Fibroblast of lung (primary cell): ENCODE measurements around the gene DDB1. TPM values are rescaled to one million over a fixed set of nuclear protein-coding genes. Genes with fewer than 3 reads are reported as not detected.

Experiments used
- DNase-seq, 2 donors: peaks; one replicate each; pipeline versions ENCODE4 v3.0.0 to v3.0.0-alpha.2; 2010; ENCODE audit warnings: low read depth in 2 of 2
- H2AFZ ChIP-seq: 2 replicates; pipeline ENCODE4 v1.5.1; 2012; ENCODE audit warnings: low read length, control low read depth, inconsistent platforms
- H3K27ac ChIP-seq: 2 replicates; pipeline ENCODE4 v1.5.1; 2011; ENCODE audit warnings: low read length, control low read depth; ENCODE audit not compliant: insufficient read depth
- H3K27me3 ChIP-seq: 2 replicates; pipeline ENCODE4 v1.5.1; 2011; ENCODE audit warnings: mild to moderate bottlenecking, low read length; ENCODE audit not compliant: control insufficient read depth, insufficient read depth
- H3K36me3 ChIP-seq: 2 replicates; pipeline ENCODE4 v1.5.1; 2011; ENCODE audit warnings: low read length; ENCODE audit not compliant: control insufficient read depth, insufficient read depth
- H3K4me1 ChIP-seq: 2 replicates; pipeline ENCODE4 v1.5.1; 2011; ENCODE audit warnings: low read length; ENCODE audit not compliant: control insufficient read depth, insufficient read depth; ENCODE audit errors: extremely low read depth
- H3K4me2 ChIP-seq: 2 replicates; pipeline ENCODE4 v1.5.1; 2011; ENCODE audit warnings: low read length, control low read depth; ENCODE audit not compliant: insufficient read depth; ENCODE audit errors: extremely low read depth
- H3K4me3 ChIP-seq, 4 experiments: fragments of 200-600 bp in 1 of 4; sonication (generic) in 1 of 4; replicated peaks in 1 of 4; 2 replicates each; pipeline ENCODE4 v1.5.1; 2011 to 2016; ENCODE audit warnings: low read length in 4 of 4, low read depth in 3 of 4, mild to moderate bottlenecking in 3 of 4, control low read depth in 2 of 4, inconsistent platforms in 1 of 4, mixed read lengths in 1 of 4; ENCODE audit not compliant: insufficient read depth in 1 of 4; ENCODE audit errors: control extremely low read depth in 1 of 4
- H3K79me2 ChIP-seq: 2 replicates; pipeline ENCODE4 v1.5.1; 2012; ENCODE audit warnings: mild to moderate bottlenecking, low read length, inconsistent platforms; ENCODE audit not compliant: control insufficient read depth, insufficient read depth
- H3K9ac ChIP-seq: 2 replicates; pipeline ENCODE4 v1.5.1; 2011; ENCODE audit warnings: mild to moderate bottlenecking, low read length, control low read depth; ENCODE audit not compliant: insufficient read depth
- H3K9me3 ChIP-seq: 2 replicates; pipeline ENCODE4 v1.5.1; 2012; ENCODE audit warnings: low read depth, low read length; ENCODE audit not compliant: control insufficient read depth, insufficient read depth
- H4K20me1 ChIP-seq: 2 replicates; pipeline ENCODE4 v1.5.1; 2011; ENCODE audit warnings: low read length; ENCODE audit not compliant: control insufficient read depth, insufficient read depth; ENCODE audit errors: extremely low read depth
- EZH2 ChIP-seq: IDR thresholded peaks from 2 replicates; pipeline ENCODE4 v1.5.1; 2012; ENCODE audit warnings: low read length, control low read depth, mild to moderate bottlenecking; ENCODE audit errors: missing control alignments
- polyA plus RNA-seq, 2 donors: library from polyadenylated mRNA; depleted of rRNA in 1 of 2; stranded (reverse) in 1 of 2; unstranded in 1 of 2; fragments of >200 nt; gene quantifications; 2 replicates each; pipeline ENCODE4 v1.2.1, GENCODE V29; 2011 to 2012; ENCODE audit warnings: missing spikeins in 1 of 2
- total RNA-seq: library from RNA; depleted of rRNA; stranded (reverse); fragments of >200 nt; gene quantifications from 2 replicates; pipeline ENCODE4 v1.2.1, GENCODE V29; 2014
- TF ChIP-seq, protein P1 (sequence below), 2 donors: IDR thresholded peaks in 1 of 2; conservative IDR thresholded peaks in 1 of 2; 1 replicate in 1 of 2; 2 replicates in 1 of 2; pipeline ENCODE4 v1.5.1; 2011 to 2012; ENCODE audit warnings: low read length in 2 of 2, control low read depth in 1 of 2, inconsistent platforms in 1 of 2, low read depth in 1 of 2, mild to moderate bottlenecking in 1 of 2

DDB1 gene
- total and polyA plus RNA-seq, 2 donors (not counting 1 experiment from before 2014, with no cell fraction given), result 282 to 298 TPM

DNA sequence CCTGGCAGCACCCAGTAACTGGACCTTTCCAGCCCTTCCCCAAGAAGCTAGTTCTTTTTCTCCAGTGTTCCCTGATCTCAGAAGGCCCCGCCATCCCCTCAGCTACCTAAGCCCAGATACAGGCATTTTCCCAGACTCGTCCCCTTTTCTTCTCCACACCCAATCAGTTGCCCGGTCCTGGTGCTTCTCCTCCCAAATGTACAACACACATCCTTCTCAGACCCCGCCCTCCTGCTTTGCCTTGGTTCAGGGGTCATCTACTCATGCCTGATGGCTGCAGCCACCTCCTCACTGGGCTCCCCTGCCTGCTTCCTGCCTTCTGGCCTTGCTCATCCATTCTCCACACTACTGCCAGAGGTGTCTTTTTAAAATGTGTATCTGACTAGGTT is 6.6 kb upstream of the DDB1 start:
- H3K4me3 ChIP-seq, result no peak overlapping the region
- no peak overlapping the region for H2AFZ ChIP-seq
- H3K79me2 ChIP-seq, result no peaks in the 10 kb centered on the region
- H3K36me3 ChIP-seq, result peaks cover 3% of the 10 kb centered on the region
- no peaks in the 10 kb centered on the region for H3K9me3 ChIP-seq
- H3K27ac ChIP-seq, result no peak overlapping the region
- no peak for DNase-seq
- no peaks in the 10 kb centered on the region for H4K20me1 ChIP-seq
- H3K4me1 ChIP-seq, result no peaks in the 10 kb centered on the region
- TF ChIP-seq, protein P1, sequence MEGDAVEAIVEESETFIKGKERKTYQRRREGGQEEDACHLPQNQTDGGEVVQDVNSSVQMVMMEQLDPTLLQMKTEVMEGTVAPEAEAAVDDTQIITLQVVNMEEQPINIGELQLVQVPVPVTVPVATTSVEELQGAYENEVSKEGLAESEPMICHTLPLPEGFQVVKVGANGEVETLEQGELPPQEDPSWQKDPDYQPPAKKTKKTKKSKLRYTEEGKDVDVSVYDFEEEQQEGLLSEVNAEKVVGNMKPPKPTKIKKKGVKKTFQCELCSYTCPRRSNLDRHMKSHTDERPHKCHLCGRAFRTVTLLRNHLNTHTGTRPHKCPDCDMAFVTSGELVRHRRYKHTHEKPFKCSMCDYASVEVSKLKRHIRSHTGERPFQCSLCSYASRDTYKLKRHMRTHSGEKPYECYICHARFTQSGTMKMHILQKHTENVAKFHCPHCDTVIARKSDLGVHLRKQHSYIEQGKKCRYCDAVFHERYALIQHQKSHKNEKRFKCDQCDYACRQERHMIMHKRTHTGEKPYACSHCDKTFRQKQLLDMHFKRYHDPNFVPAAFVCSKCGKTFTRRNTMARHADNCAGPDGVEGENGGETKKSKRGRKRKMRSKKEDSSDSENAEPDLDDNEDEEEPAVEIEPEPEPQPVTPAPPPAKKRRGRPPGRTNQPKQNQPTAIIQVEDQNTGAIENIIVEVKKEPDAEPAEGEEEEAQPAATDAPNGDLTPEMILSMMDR (conservative IDR thresholded peaks at IDR 0.05 in 1 of 2, IDR thresholded peaks at IDR 0.05 in 1 of 2; ENCODE audit: low read depth in 1 of 2, low read length in 2 of 2), result no peak
- no peak for TF ChIP-seq EZH2
- H3K4me2 ChIP-seq, result no peak overlapping the region
- no peak overlapping the region for H3K9ac ChIP-seq
- no peaks in the 10 kb centered on the region for H3K27me3 ChIP-seq

DNA sequence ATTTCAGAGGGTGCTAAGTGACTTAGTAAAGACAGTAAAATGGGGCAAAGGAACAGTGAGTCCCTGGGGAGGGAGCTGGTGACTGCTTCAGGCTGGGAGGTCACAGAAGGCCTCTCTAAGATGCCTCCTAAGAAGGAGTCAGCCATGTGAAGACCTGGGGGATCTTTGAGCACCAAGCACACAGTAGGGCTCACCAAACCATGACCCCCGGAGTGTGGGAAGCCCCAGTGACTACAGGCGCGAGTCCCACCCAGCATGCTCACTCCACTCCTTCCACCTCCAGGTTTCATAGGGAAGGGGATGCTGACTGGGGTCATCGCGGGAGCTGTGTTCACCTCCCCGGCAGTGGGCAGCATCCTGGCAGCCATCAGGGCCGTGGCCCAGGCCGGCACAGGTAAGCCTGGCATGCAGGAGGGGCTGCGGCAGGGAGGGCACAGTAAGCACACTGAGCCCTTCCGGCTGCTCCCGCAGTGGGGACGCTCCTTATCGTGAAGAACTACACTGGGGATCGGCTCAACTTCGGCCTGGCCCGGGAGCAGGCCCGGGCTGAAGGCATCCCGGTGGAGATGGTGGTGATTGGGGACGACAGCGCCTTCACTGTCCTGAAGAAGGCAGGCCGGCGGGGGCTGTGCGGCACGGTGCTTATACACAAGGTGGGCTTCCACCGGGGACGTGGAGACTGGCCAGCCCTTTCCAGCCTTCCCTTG is 6.0 kb upstream of the DDB1 start:
- Histone ChIP-seq H3K79me2 (no peaks in the 10 kb centered on the region), H2AFZ (no peak overlapping the region), H3K27ac (no peak overlapping the region), H3K4me2 (no peak overlapping the region), H3K36me3 (peaks cover 3% of the 10 kb centered on the region), H4K20me1 (no peaks in the 10 kb centered on the region), H3K27me3 (no peaks in the 10 kb centered on the region), H3K4me3 (no peak overlapping the region), H3K9me3 (no peaks in the 10 kb centered on the region), H3K4me1 (no peaks in the 10 kb centered on the region), H3K9ac (no peak overlapping the region)
- no peak for DNase-seq
- no peak for TF ChIP-seq EZH2
- TF ChIP-seq, protein P1 (conservative IDR thresholded peaks at IDR 0.05 in 1 of 2, IDR thresholded peaks at IDR 0.05 in 1 of 2; ENCODE audit: low read depth in 1 of 2, low read length in 2 of 2), result no peak

DNA sequence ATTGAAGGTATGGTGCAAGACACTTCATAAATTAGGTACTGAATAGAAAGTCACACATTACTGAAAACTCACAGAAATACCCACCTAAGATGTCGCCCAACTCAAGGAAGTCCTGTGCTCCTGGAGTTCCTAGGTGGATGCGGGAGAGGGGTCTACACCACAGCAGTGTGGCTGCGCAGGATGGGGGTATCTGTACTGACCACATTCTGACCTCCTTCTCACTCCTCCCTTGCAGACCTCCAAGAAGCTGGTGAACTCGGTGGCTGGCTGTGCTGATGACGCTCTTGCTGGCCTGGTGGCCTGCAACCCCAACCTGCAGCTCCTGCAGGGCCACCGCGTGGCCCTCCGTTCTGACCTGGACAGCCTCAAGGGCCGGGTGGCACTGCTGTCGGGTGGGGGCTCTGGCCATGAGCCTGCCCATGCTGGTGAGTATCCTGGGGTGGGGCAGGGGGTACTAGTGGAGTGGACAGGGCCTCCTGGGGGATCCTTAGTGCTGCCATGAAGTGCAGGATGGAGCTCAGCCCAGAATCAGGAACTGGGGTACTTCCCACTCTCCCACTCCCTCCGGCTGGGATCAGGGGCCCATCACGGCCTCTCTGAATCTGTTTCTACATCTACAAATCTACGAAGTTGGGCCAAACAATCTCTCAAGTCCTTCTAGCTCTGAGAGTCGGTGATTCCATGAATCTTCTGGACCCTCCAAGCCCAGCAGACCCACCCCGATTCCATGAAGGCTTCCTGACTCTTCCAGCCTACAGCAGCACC is 5.0 kb upstream of the DDB1 start:
- Histone ChIP-seq H3K4me1 (peaks cover 6% of the 10 kb centered on the region), H3K36me3 (peaks cover 3% of the 10 kb centered on the region), H3K4me3 (no peak overlapping the region), H3K27me3 (no peaks in the 10 kb centered on the region), H3K9me3 (no peaks in the 10 kb centered on the region), H3K4me2 (no peak overlapping the region), H2AFZ (no peak overlapping the region), H3K9ac (no peak overlapping the region), H3K79me2 (peaks cover under 1% of the 10 kb centered on the region), H3K27ac (no peak overlapping the region), H4K20me1 (no peaks in the 10 kb centered on the region)
- TF ChIP-seq, protein P1 (conservative IDR thresholded peaks at IDR 0.05 in 1 of 2, IDR thresholded peaks at IDR 0.05 in 1 of 2; ENCODE audit: low read depth in 1 of 2, low read length in 2 of 2), result no peak
- TF ChIP-seq EZH2, result no peak
- no peak for DNase-seq
